OCI-LY1 (cell line): ENCODE measurements around the gene THSD1.

Experiments used
- CTCF ChIP-seq: fragments of 200-600 bp; sonication (generic), shearing (Covaris generic); IDR thresholded peaks from 2 replicates; pipeline ENCODE4 v1.5.1; 2017; ENCODE audit warnings: mild to moderate bottlenecking, antibody characterized with exemption, low read length, moderate library complexity, mixed read lengths
- EZH2 ChIP-seq: fragments of 200-600 bp; sonication (generic), shearing (Covaris generic); IDR thresholded peaks from 2 replicates; pipeline ENCODE4 v1.8.0; 2017; ENCODE audit warnings: borderline replicate concordance, mixed run types, mild to moderate bottlenecking, antibody characterized with exemption, low read length, moderate library complexity, mixed read lengths

DNA sequence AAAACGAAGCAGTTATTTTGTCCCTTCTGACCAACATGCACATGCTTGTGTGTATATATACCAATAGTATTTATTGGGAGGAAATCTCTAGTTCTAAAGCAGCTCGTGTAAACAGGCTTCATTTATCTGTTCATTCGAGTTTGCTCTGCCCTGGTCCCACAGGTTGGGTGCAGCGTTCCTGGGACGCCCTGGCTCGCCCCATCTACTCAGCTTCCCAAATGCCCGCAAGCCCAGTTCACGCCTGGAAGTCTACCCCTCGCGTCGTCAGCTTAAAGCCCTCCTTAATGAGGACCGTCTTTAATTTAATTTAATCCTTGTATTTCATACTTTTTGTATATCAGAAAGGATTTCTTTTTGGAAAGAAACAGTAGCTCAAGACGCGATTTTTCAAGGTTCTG, 604 bp downstream of the THSD1 start:
- no peak for TF ChIP-seq CTCF
- TF ChIP-seq EZH2, result no peak
